ENCODE measurements around the gene NPTXR. TPM values are rescaled to one million over a fixed set of nuclear protein-coding genes. Genes with fewer than 3 reads are reported as not detected.
"Not testable (repeated sequence)": the region's sequence is repeated elsewhere in the genome, so short reads cannot be mapped to it uniquely, and the experiment has no call there.

Gene NPTXR
- total RNA-seq, 1 donor from 2014 or later = 0.13 TPM

DNA sequence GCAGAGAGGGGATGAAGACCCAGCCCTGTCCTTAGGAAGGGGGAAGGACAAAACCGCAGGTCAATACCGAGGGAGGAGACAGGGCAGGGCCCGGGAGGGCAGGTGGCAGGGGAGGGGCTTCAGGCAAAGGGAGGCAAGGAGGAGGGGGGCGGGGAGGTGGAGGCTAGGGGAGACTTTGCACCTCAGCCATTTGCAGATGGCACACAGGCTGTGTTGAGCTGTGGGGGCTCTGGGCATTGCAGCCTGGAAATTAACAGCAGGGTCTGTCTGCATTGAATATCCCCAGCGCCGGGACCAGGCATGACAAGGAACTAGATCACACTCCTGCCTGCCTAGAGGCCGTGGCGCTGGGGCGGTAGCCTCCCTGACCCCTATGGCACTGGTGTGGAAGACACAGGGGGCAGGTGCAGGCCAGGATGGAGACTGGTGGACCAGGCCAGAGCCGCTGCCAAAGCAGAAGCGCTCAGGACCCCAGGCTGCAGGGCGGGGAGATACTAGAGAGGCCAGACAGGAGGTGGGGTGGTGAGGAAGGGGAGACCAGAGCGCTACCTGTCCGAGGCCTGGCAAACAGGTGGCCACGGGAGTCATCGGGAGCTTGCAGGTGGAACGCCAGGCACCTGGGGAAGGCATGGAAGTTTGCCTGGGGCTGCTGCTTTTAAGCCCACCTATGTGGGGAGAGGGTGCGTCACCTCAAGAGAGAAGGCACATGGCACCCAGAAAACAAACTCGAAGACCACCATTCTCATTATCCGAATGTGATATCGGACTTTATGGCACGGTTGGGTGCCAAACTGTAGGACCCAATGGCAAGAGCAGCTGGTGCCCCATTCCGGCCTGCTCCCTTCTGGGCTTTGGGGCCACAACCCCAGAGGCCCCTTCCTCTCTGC, 16.7 kb upstream of the NPTXR start:
- DNase-seq = no peak
- ChIA-PET POLR2A (no interaction called here), CTCF (interaction anchor here (1.6 kb wide), 1 partner anchor 10 kb away, joined by 7 read pairs; no protein-coding TSS in a partner anchor)
- Mint-ChIP-seq H3K27ac (no peak overlapping the region), H3K4me1 (no peaks in the 10 kb centered on the region), H3K4me3 (no peak overlapping the region), H3K36me3 (ENCODE audit: low read depth) (peaks cover 7% of the 10 kb centered on the region), H3K27me3 (peaks cover 10% of the 10 kb centered on the region), H3K9me3 (no peaks in the 10 kb centered on the region)
- intact Hi-C loops (cut with micrococcal nuclease) = no loop called here
- ATAC-seq (ENCODE audit: low read depth) = no peak
- TF ChIP-seq, protein P1, sequence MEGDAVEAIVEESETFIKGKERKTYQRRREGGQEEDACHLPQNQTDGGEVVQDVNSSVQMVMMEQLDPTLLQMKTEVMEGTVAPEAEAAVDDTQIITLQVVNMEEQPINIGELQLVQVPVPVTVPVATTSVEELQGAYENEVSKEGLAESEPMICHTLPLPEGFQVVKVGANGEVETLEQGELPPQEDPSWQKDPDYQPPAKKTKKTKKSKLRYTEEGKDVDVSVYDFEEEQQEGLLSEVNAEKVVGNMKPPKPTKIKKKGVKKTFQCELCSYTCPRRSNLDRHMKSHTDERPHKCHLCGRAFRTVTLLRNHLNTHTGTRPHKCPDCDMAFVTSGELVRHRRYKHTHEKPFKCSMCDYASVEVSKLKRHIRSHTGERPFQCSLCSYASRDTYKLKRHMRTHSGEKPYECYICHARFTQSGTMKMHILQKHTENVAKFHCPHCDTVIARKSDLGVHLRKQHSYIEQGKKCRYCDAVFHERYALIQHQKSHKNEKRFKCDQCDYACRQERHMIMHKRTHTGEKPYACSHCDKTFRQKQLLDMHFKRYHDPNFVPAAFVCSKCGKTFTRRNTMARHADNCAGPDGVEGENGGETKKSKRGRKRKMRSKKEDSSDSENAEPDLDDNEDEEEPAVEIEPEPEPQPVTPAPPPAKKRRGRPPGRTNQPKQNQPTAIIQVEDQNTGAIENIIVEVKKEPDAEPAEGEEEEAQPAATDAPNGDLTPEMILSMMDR (IDR thresholded peaks at IDR 0.05) = no peak

DNA sequence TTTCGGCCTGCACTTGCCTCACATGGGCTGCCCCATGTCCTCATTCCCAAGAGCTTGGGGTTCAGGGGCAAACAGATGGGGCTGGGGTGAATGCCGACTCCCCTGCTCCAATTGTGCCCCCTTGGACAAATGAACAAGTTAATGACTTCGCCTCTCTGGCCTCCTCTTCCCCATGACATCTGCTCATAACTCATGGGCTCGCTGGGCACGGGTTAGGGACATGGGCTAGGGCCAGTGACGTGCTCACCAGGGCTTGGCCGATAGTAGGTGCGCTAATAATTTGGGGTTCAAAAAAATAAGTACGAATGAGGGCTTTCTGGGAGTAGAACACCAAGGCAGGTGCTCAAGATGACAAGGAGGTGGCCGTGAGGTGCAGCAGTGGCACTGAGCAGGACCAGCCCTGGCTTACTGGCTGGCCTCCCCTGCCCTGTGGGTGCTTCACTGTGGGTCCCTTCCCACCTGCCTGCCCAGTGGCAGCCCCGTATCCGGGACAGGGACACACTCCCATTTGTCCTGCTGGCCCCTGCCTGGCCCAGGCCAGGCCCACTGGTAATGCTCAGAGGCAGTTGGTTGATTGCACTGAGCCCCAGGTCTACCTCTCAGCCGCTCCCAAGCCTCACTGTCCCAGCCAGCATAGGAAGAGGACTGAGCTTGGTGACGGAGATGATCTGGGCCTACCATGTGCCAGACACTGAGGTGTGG, 15.9 kb upstream of the NPTXR start:
- POLR2A ChIA-PET = no interaction called here
- intact Hi-C loops (cut with micrococcal nuclease) = no loop called here
- DNase-seq = no peak
- Mint-ChIP-seq H3K4me1 (no peaks in the 10 kb centered on the region), H3K9me3 (no peaks in the 10 kb centered on the region), H3K36me3 (ENCODE audit: low read depth) (peaks cover 4% of the 10 kb centered on the region), H3K4me3 (no peak overlapping the region), H3K27me3 (peaks cover 13% of the 10 kb centered on the region), H3K27ac (no peak overlapping the region)
- TF ChIP-seq, protein P1 (IDR thresholded peaks at IDR 0.05) = no peak
- no peak for ATAC-seq (ENCODE audit: low read depth)
- CTCF ChIA-PET = no interaction called here

DNA sequence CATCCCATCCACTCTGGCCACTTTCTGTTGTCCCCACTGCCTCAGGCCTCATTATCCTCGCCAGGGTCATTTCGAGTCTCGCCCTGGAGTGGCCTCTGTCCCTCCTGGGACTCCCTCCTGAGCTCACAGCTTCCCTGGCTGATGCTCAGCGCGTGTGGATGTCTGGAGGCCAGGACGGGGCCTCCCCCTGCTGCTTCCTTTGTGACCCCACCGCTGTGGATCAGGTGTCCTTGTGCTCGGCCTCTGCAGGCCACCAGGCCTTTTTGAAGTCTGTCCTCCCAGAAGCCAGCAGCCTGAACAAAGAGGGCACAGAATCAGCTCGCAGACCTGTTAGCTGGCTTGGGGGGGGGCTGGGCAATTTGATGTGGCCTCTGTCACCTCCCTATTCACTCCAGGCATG, 14.7 kb upstream of the NPTXR start:
- Mint-ChIP-seq H3K4me3 (no peak overlapping the region), H3K27ac (no peak overlapping the region), H3K36me3 (ENCODE audit: low read depth) (no peaks in the 10 kb centered on the region), H3K9me3 (no peaks in the 10 kb centered on the region), H3K27me3 (peaks cover 18% of the 10 kb centered on the region), H3K4me1 (no peaks in the 10 kb centered on the region)
- ChIA-PET CTCF (interaction anchor here (2.7 kb wide), 1 partner anchor 11 kb away, joined by 6 read pairs; no protein-coding TSS in a partner anchor), POLR2A (no interaction called here)
- intact Hi-C loops (cut with micrococcal nuclease) = no loop called here
- TF ChIP-seq, protein P1 (IDR thresholded peaks at IDR 0.05) = no peak
- ATAC-seq (ENCODE audit: low read depth) (no peak), DNase-seq (no peak)

DNA sequence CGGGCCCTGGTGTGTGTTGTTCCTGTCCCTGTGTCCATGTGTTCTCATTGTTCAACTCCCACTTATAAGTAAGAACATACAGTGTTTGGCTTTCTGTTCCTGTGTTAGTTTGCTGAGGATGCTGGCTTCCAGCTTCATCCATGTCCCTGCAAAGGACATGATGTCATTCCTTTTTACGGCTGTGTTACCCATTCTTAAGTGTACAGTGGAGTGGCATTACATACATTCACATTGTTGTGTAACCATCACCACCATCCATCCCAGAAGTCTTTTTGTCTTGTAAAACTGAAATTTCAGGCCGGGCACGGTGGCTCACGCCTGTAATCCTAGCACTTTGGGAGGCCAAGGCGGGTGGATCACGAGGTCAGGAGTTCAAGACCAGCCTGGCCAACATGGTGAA, 10.6 kb upstream of the NPTXR start:
- peaks cover 28% of the 10 kb centered on the region for H3K27me3 Mint-ChIP-seq
- H3K27ac Mint-ChIP-seq; DNase-seq; intact Hi-C loops (cut with micrococcal nuclease); ATAC-seq (ENCODE audit: low read depth); H3K4me3 Mint-ChIP-seq; H3K36me3 Mint-ChIP-seq (ENCODE audit: low read depth); H3K9me3 Mint-ChIP-seq; H3K4me1 Mint-ChIP-seq; POLR2A ChIA-PET: not testable (repeated sequence)
- CTCF ChIA-PET = interaction anchor here (2.0 kb wide), 1 partner anchor 16 kb away, joined by 7 read pairs; no protein-coding TSS in a partner anchor

DNA sequence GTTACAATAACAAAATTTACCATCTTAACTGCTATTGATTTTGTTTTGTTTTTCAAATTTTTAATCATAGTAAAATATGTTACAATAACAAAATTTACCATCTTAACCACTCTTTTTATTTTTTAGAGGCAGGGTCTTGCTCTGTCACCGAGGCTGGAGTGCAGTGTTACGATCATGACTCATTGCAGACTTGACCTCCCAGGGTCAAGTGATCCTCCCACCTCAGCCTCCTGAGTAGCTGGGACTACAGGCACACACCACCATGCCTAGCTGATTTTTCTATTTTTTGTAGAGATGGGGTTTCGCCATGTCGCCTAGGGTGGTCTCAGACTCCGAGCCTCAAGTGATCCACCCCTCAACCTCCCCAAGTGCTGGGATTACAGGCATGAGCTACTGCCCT, 10.1 kb upstream of the NPTXR start:
- H3K4me3 Mint-ChIP-seq, POLR2A ChIA-PET, DNase-seq: not testable (repeated sequence)

DNA sequence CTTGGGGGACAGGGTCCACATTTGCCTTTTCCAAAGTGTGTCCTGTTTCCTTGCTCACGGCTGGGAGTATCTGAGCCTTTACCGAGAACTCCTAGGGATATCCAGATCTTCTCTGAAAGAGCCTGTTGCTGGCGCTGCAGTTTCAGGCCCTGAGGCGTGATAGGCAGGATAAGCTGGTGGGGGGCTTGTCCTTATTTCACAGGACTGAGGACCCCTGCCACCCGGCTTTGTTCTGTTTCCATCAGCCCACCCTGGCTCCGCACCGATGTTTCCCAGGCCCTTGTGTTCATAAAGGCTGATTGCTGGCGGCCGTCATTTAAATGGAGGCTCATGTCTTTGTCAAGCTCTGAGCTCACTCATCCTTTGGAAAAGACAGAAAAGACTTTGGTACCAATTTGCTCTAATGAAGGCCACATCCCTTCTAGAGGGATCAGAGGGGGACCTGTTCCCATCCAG, 9.4 kb upstream of the NPTXR start:
- DNase-seq (no peak), ATAC-seq (ENCODE audit: low read depth) (no peak)
- H3K4me1 Mint-ChIP-seq = no peaks in the 10 kb centered on the region
- CTCF ChIA-PET = interaction anchor here (1.0 to 1.5 kb wide), 2 partner anchors 8 to 10 kb away, joined by 3 read pairs; no protein-coding TSS in a partner anchor
- TF ChIP-seq, protein P1 (IDR thresholded peaks at IDR 0.05) = no peak
- no peak overlapping the region for H3K4me3 Mint-ChIP-seq
- no peaks in the 10 kb centered on the region for H3K9me3 Mint-ChIP-seq
- peaks cover 29% of the 10 kb centered on the region for H3K27me3 Mint-ChIP-seq
- POLR2A ChIA-PET = no interaction called here
- H3K36me3 Mint-ChIP-seq (ENCODE audit: low read depth) = no peaks in the 10 kb centered on the region
- H3K27ac Mint-ChIP-seq = no peak overlapping the region
- intact Hi-C loops (cut with micrococcal nuclease) = no loop called here

More for the DNA sequence above, 10.1 kb upstream of the NPTXR start:
- H3K36me3 Mint-ChIP-seq (ENCODE audit: low read depth); H3K9me3 Mint-ChIP-seq; H3K27ac Mint-ChIP-seq; H3K4me1 Mint-ChIP-seq; ATAC-seq (ENCODE audit: low read depth); intact Hi-C loops (cut with micrococcal nuclease): not testable (repeated sequence)
- CTCF ChIA-PET = interaction anchor here (2.0 kb wide), 1 partner anchor 16 kb away, joined by 7 read pairs; no protein-coding TSS in a partner anchor
- peaks cover 31% of the 10 kb centered on the region for H3K27me3 Mint-ChIP-seq

Measured in activated B cell treated with CpG ODN at 0.5 μM for 24 hours (primary cell).